GM19239 (cell line): ENCODE results near the gene TPGS1.

Experiments used
- DNase-seq: peaks from one replicate; pipeline ENCODE4 v3.0.0; 2011; ENCODE audit warnings: low spot score; ENCODE audit not compliant: insufficient read length
- FAIRE-seq: peaks from 2 replicates; lab custom pipeline; 2011; peaks lifted over from hg19 to GRCh38; lab: Jason Lieb, UNC

The TPGS1 gene

DNA sequence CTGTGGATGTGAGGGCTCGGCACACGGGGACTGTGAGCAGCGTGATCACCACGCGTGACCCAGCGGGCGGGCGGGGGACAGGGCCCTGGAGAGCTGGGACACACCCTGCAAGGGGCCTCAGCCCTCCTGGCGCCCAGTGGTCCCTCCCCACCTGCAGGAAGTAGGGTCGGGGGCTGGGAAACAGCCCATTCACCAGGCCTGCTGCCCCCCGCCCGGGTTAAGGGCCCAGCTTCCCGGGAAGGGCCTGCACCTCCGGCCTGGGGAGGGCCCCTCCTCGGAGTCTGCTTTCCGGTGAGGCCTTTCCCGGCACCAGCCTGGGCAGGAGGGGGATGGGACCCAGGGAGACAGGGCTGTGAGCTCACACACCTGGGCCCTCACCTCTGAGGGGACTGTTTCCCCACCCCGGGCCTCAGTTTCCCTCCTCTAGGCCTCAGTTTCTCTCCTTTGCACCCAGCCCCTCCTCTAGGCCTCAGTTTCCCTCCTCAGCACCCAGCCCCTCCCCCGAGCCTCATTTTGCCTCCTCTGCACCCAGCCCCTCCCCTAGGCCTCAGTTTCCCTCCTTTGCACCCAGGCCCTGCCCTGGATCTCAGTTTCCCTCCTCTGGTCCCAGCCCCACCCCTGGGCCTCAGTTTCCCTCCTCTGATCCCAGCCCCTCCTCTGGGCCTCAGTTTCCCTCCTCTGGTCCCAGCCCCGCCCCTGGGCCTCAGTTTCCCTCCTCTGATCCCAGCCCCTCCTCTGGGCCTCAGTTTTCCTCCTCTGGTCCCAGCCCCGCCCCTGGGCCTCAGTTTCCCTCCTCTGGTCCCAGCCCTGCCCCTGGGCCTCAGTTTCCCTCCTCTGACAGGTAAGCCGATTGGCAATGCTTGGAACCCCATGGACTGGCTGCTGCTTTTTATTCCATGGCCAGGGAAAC, 12.9 kb upstream of the TPGS1 start:
- no peak for FAIRE-seq
- DNase-seq: no peak

DNA sequence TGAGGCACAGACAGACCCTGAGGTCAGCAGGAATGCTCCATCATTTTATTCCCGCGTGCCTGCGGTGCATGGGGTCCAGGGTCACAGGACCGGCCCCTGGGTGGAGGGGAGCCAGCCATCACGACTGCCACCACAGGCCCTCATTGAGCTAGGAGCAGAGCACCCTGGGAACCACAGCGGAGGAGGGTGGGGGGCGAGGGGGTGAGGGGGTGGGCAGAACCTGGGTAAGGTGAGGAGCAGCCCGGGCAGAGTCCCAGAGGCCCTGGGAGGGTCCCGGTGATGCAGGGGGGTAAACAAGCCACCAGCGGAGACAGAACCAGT, 12.3 kb upstream of the TPGS1 start:
- FAIRE-seq (no peak), DNase-seq (no peak)

DNA sequence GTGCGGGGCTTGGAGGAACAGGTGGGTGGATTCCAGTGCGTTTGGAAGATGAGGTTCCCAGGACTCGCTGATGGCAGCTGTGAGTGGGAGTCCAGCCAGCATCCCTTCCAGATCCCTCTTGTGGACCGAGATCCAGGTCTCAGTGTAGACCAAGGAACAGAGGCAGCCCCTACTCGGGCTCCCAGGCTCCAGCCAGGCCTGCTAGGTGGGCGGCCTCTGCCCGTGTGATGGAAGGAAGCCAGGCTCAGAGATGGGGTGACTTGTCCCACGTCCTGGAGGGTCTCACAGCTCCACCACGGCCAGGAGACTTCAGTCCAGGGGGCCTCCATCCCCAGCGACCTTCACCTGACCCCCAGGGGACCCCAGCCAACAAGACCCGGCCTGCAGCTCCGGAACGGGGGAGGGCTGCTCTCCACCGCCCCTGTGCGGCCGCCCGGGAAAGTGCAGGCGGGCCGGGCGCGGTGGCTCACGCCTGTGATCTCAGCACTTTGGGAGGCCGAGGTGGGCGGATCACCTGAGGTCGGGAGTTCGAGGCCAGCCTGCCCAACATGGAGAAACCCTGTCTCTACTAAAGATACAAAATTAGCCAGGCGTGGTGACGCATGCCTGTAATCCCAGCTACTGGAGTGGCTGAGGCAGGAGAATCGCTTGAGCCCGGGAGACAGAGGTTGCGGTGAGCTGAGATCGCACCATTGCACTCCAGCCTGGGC, 11.7 kb upstream of the TPGS1 start:
- FAIRE-seq: no peak
- DNase-seq: peak; percentile 51

DNA sequence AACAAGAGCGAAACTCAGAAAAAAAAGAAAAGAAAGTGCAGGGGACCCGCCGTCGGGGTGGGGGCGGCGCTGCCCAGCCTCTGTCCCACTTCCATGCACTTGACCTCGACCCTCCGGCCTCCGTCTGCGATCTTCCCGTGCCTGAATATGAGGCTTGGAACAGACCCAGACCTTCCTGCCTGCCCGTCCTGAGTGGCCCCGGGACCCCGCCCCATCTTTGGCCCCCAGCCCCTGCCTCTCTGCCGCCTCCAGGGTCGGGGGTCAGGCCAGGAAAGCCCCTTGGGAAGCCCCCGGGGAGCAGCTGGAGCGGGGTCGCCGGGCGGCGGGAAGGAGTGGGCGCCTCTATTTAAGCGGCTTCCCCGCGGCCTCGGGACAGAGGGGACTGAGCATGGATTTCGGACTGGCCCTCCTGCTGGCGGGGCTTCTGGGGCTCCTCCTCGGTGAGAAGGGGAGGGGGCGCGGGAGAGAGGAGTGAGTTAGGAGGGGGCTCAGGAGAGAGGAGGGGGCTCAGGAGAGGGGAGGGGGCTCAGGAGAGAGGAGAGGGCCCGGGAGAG, 11.1 kb upstream of the TPGS1 start, which contains the start of gene MADCAM1:
MADCAM1 (plus strand) TSS at position 375 of the 554 bp plus-strand sequence; CDS start at position 389, 14 bp downstream.
- DNase-seq (no peak), FAIRE-seq (no peak)

DNA sequence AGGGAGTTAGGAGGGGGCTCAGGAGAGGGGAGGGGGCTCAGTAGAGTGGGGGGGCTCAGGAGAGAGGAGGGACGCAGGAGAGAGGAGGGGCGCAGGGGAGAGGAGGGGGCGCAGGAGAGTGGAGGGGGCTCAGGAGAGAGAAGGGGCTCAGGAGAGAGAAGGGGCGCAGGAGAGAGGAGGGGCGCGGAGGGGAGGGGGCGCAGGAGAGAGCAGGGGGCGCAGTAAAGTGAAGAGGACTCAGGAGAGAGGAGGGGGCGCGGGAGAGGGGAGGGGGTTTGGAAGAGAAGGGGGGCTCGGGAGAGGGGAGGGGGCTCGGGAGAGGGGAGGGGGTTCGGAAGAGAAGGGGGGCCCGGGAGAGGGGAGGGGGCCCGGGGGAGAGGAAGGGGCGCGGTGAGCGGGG, 10.3 kb upstream of the TPGS1 start:
- no peak for FAIRE-seq

DNA sequence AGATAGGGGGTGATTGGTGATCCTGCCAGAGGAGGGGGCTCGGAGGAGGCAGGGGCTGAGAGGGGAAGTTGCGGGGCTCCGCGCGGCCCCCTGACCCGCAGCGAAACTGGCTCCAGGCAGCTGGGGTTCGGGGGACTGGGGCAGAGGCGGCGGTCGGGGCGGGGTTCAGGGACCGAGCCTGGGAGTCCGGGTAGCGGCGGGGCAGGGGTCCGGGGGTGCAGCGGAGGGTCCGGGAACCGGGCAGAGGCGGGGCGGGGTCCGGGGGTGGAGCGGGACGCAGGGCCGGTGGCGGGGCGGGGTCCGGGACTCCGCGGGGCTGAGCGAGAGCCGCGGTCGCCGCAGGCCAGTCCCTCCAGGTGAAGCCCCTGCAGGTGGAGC, 9.8 kb upstream of the TPGS1 start:
- DNase-seq (no peak), FAIRE-seq (no peak)

More for the DNA sequence above, 10.3 kb upstream of the TPGS1 start:
- no peak for DNase-seq

DNA sequence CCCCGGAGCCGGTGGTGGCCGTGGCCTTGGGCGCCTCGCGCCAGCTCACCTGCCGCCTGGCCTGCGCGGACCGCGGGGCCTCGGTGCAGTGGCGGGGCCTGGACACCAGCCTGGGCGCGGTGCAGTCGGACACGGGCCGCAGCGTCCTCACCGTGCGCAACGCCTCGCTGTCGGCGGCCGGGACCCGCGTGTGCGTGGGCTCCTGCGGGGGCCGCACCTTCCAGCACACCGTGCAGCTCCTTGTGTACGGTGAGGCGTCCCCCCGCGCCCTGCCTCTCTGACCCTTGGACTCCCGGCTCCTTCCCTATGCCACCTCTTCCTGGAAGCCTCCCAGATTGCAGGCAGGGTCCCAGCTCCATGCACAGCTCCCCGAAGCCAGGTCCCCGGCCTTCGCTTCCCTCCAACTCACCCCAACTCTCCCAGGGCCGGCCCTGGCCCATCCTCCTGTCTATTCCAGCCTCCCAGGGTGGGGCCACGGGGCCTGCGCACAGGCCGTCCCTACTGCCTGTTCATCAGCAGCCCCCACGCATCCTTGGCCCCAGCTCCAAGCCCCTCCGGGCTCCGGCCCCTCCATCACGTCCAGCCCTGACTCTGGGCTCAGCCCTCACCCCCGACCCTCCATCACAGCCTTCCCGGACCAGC, 9.3 kb upstream of the TPGS1 start:
- DNase-seq (no peak), FAIRE-seq (no peak)

DNA sequence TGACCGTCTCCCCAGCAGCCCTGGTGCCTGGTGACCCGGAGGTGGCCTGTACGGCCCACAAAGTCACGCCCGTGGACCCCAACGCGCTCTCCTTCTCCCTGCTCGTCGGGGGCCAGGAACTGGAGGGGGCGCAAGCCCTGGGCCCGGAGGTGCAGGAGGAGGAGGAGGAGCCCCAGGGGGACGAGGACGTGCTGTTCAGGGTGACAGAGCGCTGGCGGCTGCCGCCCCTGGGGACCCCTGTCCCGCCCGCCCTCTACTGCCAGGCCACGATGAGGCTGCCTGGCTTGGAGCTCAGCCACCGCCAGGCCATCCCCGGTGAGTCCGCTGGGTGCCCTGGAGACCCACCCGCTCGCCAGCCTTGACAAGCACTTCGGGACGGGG, 8.8 kb upstream of the TPGS1 start:
- no peak for FAIRE-seq
- no peak for DNase-seq

DNA sequence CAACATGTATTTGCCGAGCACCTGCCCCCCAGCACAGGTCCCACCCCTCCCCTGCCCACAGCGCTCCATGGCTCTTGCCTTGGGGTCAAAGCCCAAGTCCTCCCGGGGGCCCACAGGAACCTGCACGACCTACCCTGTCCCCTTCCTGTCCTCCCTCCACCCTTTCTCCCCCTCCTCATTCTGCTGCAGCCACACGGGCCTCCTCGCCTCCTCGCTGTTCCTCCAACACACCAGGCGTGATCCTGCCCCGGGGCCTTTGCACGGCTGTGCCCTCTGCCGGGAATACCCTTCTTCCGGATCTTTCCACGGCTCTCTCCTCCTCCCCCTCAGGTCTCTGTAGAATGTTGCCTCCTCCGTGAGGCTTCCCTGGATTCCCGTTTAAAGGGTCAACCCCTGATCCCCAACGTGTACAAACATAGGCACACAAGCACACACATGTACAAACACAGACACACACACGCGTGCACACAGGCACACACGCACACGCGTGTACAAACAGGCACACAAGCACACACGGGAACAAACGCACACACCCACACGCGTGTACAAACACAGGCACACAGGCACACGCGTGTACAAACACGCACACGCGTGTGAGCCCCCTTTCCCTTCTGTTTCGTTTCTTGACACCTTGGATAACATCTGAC, 8.2 kb upstream of the TPGS1 start:
- DNase-seq (no peak), FAIRE-seq (no peak)

DNA sequence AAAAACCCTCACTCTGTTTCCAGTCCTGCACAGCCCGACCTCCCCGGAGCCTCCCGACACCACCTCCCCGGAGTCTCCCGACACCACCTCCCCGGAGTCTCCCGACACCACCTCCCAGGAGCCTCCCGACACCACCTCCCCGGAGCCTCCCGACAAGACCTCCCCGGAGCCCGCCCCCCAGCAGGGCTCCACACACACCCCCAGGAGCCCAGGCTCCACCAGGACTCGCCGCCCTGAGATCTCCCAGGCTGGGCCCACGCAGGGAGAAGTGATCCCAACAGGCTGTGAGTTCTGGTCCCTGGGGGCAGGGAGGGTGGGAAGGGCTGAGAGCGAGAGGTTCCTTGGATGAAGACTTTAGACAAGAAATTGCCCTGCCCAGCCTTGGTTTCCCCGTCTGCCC, 5.7 kb upstream of the TPGS1 start:
- no peak for DNase-seq
- FAIRE-seq: no peak

DNA sequence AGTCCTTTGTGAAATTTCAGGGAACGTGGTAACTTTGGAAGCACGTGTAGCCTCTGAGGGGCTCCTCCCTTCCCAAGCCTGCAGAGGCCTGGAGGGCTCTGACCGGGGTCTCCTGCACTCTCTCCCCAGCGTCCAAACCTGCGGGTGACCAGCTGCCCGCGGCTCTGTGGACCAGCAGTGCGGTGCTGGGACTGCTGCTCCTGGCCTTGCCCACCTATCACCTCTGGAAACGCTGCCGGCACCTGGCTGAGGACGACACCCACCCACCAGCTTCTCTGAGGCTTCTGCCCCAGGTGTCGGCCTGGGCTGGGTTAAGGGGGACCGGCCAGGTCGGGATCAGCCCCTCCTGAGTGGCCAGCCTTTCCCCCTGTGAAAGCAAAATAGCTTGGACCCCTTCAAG, 2.7 kb upstream of the TPGS1 start:
- no peak for DNase-seq
- FAIRE-seq: no peak

DNA sequence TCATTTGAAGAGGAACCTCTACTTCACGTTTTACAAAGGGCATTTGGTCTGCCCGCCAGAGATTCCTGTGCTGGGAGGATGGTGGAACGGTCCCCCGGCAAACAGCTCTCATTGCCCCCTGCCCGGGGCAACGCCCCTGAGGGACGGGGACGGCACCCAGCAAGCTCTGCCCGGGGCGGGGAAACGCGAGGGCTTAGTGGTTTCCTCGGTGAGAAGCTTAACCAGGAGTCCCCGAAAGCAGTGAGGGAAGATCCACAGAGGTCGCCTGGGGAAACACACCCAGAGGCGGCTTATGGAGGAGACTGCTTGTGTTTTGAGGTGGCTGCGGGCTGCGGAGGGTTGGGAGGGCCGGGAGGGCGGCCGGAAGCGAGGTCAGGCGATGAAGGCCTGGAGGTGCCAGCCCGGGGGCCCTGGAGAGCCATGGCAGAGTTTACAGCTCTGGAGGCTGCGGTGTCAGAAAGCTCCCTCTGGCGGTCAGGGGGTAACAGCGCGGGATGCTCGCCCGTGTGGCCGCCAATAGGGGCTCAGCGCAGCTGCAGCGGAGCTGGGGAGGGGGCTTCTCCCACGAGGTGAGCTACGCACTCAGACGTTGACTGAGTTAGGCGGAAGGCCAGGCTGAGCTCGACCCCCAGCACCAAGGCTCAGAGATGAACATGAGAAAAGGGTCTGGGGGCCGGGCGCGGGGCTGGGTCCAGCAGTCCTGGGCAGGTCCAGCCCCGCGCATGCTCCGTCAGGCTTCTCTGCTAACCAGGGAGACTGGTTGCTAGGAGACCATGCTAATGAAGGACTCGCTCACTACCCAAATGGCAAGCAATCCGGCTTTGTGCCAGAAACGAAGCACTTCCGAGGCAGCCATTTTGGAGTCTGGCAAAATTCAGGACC, 652 bp upstream of the TPGS1 start:
- DNase-seq (peak; percentile 98), FAIRE-seq (peak; percentile 96)

DNA sequence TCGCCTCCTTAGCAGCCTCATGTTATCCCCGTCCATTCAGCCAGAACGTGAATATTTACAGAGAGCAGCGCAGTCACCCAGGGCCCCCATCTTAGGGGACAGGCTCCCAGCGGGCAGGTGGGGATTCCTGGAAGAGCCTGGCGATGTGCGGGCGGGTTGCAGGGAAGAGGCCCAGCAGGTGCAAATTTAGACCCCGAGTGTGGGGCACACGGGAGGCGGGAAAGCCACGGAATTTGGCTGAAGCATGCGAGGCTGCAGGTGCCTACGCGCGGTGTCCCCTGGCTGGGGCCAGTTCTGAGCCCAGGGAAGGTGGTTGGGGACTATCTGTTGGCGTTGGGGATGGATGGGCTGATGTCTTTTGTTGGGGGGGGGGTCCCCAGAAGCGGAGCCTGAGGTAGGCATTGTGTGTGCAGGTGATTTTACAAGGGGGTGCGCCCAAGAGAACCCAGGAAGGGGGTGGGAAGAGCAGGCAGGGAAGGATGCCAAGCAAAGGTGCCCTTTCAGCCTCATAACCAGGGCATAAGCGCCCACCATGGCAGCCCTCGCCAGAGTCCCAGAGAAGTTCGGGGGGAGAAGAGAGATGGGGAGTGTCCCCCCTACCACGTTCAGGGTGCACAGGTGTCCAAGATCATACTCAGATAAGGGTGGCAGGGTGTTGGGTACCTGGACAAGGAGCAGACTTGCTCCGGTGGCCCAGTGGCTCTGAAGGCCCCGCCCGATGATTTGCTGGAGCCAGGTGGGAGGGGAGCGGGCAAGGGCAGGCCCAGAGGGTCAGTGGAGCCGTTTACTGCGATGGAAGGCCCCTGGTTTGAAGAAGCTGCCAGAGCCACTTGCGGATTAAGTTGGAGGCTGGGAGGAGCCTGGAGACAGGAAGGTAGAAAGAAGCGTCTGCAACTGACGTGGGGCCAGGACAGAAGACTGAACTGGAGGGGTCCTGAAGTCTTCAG, 1.2 kb downstream of the TPGS1 start:
- no peak for FAIRE-seq
- DNase-seq: no peak

DNA sequence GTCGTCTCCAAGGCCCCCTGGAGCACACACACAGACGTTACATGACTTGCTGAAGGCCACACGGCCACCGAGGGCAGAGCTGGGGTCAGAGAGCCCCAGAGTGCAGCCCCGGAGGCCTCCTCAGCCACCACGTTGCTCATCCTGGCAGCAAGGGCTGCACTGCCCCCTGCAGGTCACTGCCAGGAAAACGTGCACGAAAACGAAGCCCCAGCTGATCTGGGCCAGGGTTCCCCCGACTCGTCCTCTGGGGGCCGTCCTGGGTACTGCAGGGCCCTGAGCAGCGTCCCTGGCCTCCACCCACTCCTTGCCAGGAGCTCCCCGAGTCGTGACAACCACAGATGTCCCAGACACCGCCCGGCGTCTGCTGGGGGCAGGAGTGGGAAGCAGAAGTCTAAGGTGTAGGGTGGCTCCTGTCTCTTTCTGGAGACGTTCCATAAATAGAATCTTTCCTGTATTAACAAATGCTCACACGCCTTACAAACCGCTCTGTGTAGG, 3.4 kb downstream of the TPGS1 start:
- peak; percentile 93 for DNase-seq
- peak; percentile 94 for FAIRE-seq

DNA sequence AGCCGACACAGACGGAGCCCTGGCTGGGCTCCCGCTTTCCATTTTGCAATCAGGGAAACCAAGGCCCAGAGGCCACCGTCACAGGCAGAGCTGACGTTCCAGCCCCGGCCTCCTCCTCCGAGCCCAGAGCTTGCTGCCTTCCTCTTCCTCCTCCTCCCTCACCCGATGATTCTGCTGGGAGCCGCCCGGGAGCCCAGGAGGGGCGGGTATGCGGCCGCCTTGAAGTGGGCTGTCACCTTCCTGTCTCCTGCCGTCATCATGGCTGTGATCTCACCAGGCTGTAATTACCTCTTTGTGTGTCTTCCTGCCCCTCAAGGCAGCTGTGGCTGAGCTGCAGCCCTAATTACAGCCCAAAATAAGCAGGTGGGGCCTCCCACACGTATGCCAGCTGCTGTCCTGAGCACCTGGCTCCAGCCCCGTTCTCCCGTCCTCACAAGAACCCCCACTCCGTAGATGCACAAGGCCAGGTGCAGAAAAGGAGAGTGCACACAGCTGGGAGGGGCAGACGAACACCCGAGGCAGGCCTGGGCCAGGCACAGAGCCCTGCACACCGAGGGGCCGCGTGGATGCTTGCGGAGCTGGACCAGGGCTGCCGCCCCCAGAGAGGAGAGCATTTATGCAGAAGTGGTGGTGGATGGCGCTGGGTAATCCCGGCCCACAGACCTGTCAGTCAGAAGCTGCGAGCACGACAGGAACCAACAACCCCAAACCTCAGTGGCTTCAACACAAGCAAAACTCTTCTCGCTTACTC, 4.0 kb downstream of the TPGS1 start:
- no peak for DNase-seq

DNA sequence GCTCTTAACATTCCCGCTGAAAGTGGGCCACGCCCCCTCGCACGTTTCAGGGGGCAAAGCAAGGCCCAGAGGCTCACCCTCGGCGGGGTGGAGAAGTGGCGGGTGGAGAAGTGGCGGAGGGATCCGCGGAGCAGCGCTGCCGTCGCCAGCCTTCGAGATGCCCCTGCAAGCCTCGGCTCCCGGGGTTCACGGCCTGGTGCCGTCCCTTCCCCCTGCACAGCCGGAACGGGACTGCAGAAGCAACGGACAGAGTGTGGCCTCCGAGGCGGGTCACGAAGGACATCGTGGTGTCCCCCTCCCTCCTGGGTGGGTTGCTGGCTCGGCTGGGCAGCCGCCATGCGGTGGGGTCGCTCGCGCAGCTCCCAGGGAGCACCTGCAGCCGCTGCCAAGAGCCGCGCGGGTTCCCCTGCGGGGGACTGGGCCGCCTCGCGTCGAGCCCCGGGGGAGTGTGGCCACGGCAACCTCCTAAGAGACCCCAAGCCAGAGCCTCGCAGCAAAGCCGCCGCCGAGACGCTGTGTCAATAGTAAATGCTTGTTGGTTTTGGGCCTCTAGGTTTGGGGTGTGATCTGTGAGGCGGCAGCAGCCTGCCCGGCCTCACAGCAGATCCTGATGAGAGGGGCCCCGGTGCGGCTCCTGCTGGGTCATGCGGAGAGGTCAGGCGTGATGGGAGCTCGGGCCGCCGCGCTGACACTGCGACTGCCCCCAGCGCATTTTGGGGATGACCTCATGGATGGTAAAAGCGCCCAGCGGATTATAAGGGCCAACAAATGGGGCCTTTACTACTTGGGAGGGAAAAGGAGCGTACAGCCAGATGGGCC, 5.5 kb downstream of the TPGS1 start:
- no peak for DNase-seq
- FAIRE-seq: no peak

More for the DNA sequence above, 4.0 kb downstream of the TPGS1 start:
- no peak for FAIRE-seq
